ENCODE results near the gene DSPP.

GRCh38 chr4:87565746-87566145, 42.6 kb upstream of the DSPP start:
- TF ChIP-seq CTCF (IDR thresholded peaks at IDR 0.05 in 4 of 5, conservative IDR thresholded peaks at IDR 0.05 in 1 of 5) (no peak), POLR2A (IDR thresholded peaks at IDR 0.05) (no peak)

All from gastrocnemius medialis (tissue), 4 donors.